Measurements from ENCODE around the gene BTBD9.

BTBD9 gene

DNA sequence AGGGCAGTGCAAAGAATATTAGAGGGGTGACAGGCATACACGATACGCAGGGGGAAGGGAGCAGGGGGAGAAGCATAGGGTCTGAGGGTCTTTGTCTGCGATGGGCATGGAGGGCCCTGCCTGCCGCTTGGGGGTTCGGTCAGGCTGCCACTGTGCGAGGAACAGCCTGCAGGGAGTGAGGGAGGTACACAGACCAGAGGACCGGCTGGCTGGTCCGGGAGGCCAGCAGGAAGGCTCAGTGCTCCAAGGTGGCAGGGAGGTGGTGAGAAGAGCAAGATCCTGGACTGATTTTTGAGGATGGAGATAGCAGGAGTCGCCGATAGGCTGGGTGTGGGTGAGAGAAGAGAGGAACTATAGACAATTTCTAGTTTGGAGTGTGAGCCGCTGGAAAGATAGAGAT lies 481.8 kb downstream of the BTBD9 start:
- TF ChIP-seq, protein P1, sequence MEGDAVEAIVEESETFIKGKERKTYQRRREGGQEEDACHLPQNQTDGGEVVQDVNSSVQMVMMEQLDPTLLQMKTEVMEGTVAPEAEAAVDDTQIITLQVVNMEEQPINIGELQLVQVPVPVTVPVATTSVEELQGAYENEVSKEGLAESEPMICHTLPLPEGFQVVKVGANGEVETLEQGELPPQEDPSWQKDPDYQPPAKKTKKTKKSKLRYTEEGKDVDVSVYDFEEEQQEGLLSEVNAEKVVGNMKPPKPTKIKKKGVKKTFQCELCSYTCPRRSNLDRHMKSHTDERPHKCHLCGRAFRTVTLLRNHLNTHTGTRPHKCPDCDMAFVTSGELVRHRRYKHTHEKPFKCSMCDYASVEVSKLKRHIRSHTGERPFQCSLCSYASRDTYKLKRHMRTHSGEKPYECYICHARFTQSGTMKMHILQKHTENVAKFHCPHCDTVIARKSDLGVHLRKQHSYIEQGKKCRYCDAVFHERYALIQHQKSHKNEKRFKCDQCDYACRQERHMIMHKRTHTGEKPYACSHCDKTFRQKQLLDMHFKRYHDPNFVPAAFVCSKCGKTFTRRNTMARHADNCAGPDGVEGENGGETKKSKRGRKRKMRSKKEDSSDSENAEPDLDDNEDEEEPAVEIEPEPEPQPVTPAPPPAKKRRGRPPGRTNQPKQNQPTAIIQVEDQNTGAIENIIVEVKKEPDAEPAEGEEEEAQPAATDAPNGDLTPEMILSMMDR (IDR thresholded peaks at IDR 0.05; ENCODE audit: insufficient read depth, low read depth, low read length, missing control alignments), result no peak
- no peak for DNase-seq (ENCODE audit: low read depth)
- H3K4me3 ChIP-seq (ENCODE audit: low read length), result no peak overlapping the region

DNA sequence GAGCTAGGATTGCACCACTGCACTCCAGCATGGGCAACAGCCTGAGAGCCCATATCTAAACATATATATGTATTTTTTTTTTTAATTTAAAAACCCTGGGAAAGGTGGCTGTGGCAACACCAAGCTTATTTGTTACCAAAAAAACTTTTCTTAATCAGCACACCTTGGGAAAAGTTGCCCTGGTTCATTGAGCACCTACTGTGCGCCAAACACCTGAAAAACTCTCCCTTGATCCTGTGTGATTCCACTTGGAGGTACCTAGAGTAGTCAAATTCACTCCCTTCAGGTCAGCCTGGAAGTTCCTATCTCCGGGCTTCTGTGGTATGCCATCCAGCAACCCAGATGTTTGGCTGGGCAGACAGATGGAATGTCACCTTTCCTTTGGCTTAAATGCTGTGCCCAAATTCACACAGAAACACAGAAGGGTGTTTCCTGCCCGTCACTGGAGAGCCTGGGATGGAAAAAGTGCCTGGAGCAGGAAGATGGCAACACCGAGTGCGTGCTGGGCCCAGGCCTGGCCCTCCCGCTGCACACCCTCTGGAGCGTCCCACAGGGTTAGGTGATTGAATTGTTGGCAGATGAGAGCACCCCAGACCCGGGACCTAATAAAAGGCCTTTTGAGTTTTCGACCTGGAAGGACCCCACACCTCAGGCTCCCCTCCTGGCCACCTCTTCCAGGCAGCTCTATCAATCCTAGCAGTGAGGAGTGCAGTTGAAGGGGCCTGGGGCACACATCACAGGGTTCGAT lies 482.7 kb downstream of the BTBD9 start:
- TF ChIP-seq, protein P1 (IDR thresholded peaks at IDR 0.05; ENCODE audit: insufficient read depth, low read depth, low read length, missing control alignments), result no peak
- no peak for DNase-seq (ENCODE audit: low read depth)
- H3K4me3 ChIP-seq (ENCODE audit: low read length), result no peak overlapping the region

DNA sequence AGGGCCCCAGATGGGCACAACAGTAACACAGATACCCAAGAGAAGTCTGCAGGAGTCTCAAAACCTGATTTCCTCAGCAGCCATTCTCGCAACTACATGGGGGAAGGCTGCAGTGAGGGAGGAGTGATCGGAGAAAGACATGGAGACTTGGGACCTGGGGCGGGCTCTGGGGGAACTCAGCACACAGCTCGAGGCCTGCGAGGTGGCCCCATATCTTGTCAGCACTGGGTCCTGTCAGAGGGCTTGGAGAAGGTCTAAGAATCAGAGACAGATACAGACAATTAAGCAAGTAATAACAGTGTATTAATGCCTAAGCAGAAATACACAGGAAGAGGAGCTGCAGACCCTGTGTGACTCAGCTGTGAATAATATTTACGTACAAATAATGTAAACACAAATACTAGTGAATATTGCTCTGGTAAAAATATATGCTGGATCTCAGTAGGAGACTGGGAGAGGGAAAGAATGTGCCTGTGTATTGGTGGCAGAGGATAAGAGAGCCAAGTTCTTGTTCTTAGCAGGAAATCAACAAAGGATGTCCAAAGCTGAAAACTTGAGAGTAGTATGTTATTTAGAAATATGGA lies 484.0 kb downstream of the BTBD9 start:
- peak; percentile 27 for DNase-seq (ENCODE audit: low read depth)
- TF ChIP-seq, protein P1 (IDR thresholded peaks at IDR 0.05; ENCODE audit: insufficient read depth, low read depth, low read length, missing control alignments), result no peak
- H3K4me3 ChIP-seq (ENCODE audit: low read length), result no peak overlapping the region

DNA sequence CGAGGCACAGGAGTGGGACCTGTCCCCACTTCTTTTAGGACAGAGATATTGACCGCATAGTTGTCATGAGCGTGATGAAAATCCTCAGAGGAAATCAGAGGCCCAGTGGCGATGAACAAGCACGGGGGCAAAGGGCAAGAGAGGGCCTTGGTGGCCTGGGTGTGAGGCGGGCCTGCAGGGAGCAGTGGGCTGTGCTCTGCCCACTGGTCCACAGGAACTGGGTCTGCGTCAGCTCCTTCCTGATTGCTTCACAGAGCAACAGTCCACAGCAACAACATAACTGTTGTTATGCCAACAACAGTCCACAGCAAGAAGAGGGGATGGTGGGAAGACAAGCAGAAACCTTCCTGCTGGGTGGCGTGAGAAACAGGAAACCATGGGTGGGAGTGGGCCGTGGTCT lies 484.6 kb downstream of the BTBD9 start:
- no peak for DNase-seq (ENCODE audit: low read depth)
- no peak overlapping the region for H3K4me3 ChIP-seq (ENCODE audit: low read length)
- TF ChIP-seq, protein P1 (IDR thresholded peaks at IDR 0.05; ENCODE audit: insufficient read depth, low read depth, low read length, missing control alignments), result no peak

DNA sequence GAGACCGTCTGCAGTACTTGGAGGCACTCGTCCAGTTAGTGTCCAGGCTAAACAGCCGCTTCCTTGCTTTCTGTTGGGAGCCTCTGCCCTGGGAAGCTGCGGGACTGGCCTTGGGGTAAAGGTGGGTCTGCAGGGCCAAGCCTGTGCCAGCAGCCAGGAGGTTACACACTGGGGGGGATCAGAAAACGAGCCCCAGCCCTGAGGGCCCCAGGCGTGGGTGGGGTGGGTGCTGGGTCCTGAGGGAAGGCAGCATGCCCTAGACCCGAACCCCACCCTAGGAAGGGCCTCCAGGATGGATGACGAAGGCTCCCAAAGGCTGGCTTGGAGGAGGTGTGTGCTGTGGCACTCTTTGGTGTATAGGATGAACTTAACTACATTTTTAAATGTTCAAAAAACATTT lies 485.0 kb downstream of the BTBD9 start:
- no peak overlapping the region for H3K4me3 ChIP-seq (ENCODE audit: low read length)
- DNase-seq (ENCODE audit: low read depth), result no peak
- TF ChIP-seq, protein P1 (IDR thresholded peaks at IDR 0.05; ENCODE audit: insufficient read depth, low read depth, low read length, missing control alignments), result no peak

DNA sequence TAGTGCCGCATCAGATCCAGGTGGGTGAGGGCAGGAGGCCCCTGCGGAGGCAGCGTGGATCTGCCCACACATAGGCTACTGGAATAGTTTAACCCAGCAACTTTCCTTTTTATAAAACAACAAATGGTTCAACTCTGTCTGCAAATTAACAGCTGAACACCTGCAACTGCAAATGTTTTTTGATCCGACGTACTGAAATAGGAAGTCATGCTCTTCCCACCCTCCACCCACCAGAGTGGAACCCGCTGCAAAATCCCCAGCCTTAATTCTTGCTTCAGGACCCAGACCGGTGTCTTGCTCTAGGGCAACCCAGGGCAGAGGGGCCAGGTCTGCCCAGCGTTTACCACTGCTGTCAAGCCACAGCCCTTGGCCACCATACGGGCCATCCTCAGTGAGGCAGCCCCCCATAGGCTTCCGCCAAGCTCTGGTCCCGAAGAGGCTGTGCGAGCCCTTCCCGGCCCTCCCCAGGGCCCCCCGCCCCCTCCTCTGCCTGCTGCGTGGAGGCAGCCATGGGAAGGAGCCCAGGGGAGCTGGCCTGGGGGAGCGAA lies 485.9 kb downstream of the BTBD9 start:
- H3K4me3 ChIP-seq (ENCODE audit: low read length), result no peak overlapping the region
- TF ChIP-seq, protein P1 (IDR thresholded peaks at IDR 0.05; ENCODE audit: insufficient read depth, low read depth, low read length, missing control alignments), result no peak
- no peak for DNase-seq (ENCODE audit: low read depth)
